Fibroblast of lung (primary cell): ENCODE results near the gene NR1D2. TPM values are rescaled to one million over a fixed set of nuclear protein-coding genes. Genes with fewer than 3 reads are reported as not detected.

Experiments
- DNase-seq, 2 donors: peaks; one replicate each; pipeline versions ENCODE4 v3.0.0 to v3.0.0-alpha.2; 2010; ENCODE audit warnings: low read depth in 2 of 2
- H2AFZ ChIP-seq: 2 replicates; pipeline ENCODE4 v1.5.1; 2012; ENCODE audit warnings: low read length, control low read depth, inconsistent platforms
- H3K27ac ChIP-seq: 2 replicates; pipeline ENCODE4 v1.5.1; 2011; ENCODE audit warnings: low read length, control low read depth; ENCODE audit not compliant: insufficient read depth
- H3K27me3 ChIP-seq: 2 replicates; pipeline ENCODE4 v1.5.1; 2011; ENCODE audit warnings: mild to moderate bottlenecking, low read length; ENCODE audit not compliant: control insufficient read depth, insufficient read depth
- H3K36me3 ChIP-seq: 2 replicates; pipeline ENCODE4 v1.5.1; 2011; ENCODE audit warnings: low read length; ENCODE audit not compliant: control insufficient read depth, insufficient read depth
- H3K4me1 ChIP-seq: 2 replicates; pipeline ENCODE4 v1.5.1; 2011; ENCODE audit warnings: low read length; ENCODE audit not compliant: control insufficient read depth, insufficient read depth; ENCODE audit errors: extremely low read depth
- H3K4me2 ChIP-seq: 2 replicates; pipeline ENCODE4 v1.5.1; 2011; ENCODE audit warnings: low read length, control low read depth; ENCODE audit not compliant: insufficient read depth; ENCODE audit errors: extremely low read depth
- H3K4me3 ChIP-seq, 4 experiments: fragments of 200-600 bp in 1 of 4; sonication (generic) in 1 of 4; replicated peaks in 1 of 4; 2 replicates each; pipeline ENCODE4 v1.5.1; 2011 to 2016; ENCODE audit warnings: low read length in 4 of 4, low read depth in 3 of 4, mild to moderate bottlenecking in 3 of 4, control low read depth in 2 of 4, inconsistent platforms in 1 of 4, mixed read lengths in 1 of 4; ENCODE audit not compliant: insufficient read depth in 1 of 4; ENCODE audit errors: control extremely low read depth in 1 of 4
- H3K79me2 ChIP-seq: 2 replicates; pipeline ENCODE4 v1.5.1; 2012; ENCODE audit warnings: mild to moderate bottlenecking, low read length, inconsistent platforms; ENCODE audit not compliant: control insufficient read depth, insufficient read depth
- H3K9ac ChIP-seq: 2 replicates; pipeline ENCODE4 v1.5.1; 2011; ENCODE audit warnings: mild to moderate bottlenecking, low read length, control low read depth; ENCODE audit not compliant: insufficient read depth
- H3K9me3 ChIP-seq: 2 replicates; pipeline ENCODE4 v1.5.1; 2012; ENCODE audit warnings: low read depth, low read length; ENCODE audit not compliant: control insufficient read depth, insufficient read depth
- H4K20me1 ChIP-seq: 2 replicates; pipeline ENCODE4 v1.5.1; 2011; ENCODE audit warnings: low read length; ENCODE audit not compliant: control insufficient read depth, insufficient read depth; ENCODE audit errors: extremely low read depth
- CTCF ChIP-seq, 2 donors: IDR thresholded peaks in 1 of 2; conservative IDR thresholded peaks in 1 of 2; 1 replicate in 1 of 2; 2 replicates in 1 of 2; pipeline ENCODE4 v1.5.1; 2011 to 2012; ENCODE audit warnings: low read length in 2 of 2, control low read depth in 1 of 2, inconsistent platforms in 1 of 2, low read depth in 1 of 2, mild to moderate bottlenecking in 1 of 2
- EZH2 ChIP-seq: IDR thresholded peaks from 2 replicates; pipeline ENCODE4 v1.5.1; 2012; ENCODE audit warnings: low read length, control low read depth, mild to moderate bottlenecking; ENCODE audit errors: missing control alignments
- polyA plus RNA-seq, 2 donors: library from polyadenylated mRNA; depleted of rRNA in 1 of 2; stranded (reverse) in 1 of 2; unstranded in 1 of 2; fragments of >200 nt; gene quantifications; 2 replicates each; pipeline ENCODE4 v1.2.1, GENCODE V29; 2011 to 2012; ENCODE audit warnings: missing spikeins in 1 of 2
- total RNA-seq: library from RNA; depleted of rRNA; stranded (reverse); fragments of >200 nt; gene quantifications from 2 replicates; pipeline ENCODE4 v1.2.1, GENCODE V29; 2014

The NR1D2 gene
- total and polyA plus RNA-seq, 2 donors (not counting 1 experiment from before 2014, with no cell fraction given): 41.5 to 85.2 TPM

DNA sequence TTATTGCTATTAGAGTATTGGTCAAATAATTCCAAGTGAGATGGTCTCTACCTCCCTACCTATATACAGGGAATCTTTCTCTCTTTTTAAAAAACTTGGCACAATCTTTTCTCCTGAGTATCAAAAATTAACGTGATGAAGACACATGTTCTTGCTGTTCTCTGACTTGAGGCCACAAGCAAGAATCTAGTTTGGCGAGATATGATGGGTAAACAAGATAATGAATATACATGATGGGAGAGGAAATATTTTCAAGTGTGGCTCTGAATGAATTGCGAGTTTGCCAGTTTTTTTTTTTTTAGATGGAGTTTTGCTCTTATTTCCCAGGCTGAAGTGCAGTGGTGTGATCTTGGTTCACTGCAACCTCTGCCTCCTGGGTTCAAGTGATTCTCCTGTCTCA lies 11.6 kb downstream of the NR1D2 start:
- Histone ChIP-seq H3K36me3 (peaks cover 1% of the 10 kb centered on the region), H3K27ac (no peak overlapping the region), H3K9ac (no peak overlapping the region), H4K20me1 (no peaks in the 10 kb centered on the region), H2AFZ (no peak overlapping the region), H3K4me1 (peaks cover 15% of the 10 kb centered on the region), H3K79me2 (peaks cover 39% of the 10 kb centered on the region), H3K4me3 (no peak overlapping the region), H3K9me3 (no peaks in the 10 kb centered on the region), H3K27me3 (no peaks in the 10 kb centered on the region), H3K4me2 (no peak overlapping the region)
- TF ChIP-seq CTCF (conservative IDR thresholded peaks at IDR 0.05 in 1 of 2, IDR thresholded peaks at IDR 0.05 in 1 of 2; ENCODE audit: low read depth in 1 of 2, low read length in 2 of 2) (no peak), EZH2 (no peak)
- DNase-seq: no peak

- peaks cover 16% of the 10 kb centered on the region for H3K4me1 ChIP-seq
- no peaks in the 10 kb centered on the region for H3K9me3 ChIP-seq
- no peaks in the 10 kb centered on the region for H3K27me3 ChIP-seq
- no peak overlapping the region for H3K4me3 ChIP-seq
- peak; percentile 88 to 94 for DNase-seq
- H3K4me2 ChIP-seq: peak overlapping the region; percentile 20
- peak overlapping the region; percentile 68 for H3K27ac ChIP-seq
- no peak overlapping the region for H3K9ac ChIP-seq
- no peak for TF ChIP-seq CTCF (conservative IDR thresholded peaks at IDR 0.05 in 1 of 2, IDR thresholded peaks at IDR 0.05 in 1 of 2; ENCODE audit: low read depth in 1 of 2, low read length in 2 of 2)
- no peak for TF ChIP-seq EZH2
- H4K20me1 ChIP-seq: no peaks in the 10 kb centered on the region
- peaks cover 21% of the 10 kb centered on the region for H3K79me2 ChIP-seq
- no peak overlapping the region for H2AFZ ChIP-seq
- H3K36me3 ChIP-seq: peaks cover 4% of the 10 kb centered on the region
Measured at GRCh38 chr3:23959135-23959900, 14.2 kb downstream of the NR1D2 start.

DNA sequence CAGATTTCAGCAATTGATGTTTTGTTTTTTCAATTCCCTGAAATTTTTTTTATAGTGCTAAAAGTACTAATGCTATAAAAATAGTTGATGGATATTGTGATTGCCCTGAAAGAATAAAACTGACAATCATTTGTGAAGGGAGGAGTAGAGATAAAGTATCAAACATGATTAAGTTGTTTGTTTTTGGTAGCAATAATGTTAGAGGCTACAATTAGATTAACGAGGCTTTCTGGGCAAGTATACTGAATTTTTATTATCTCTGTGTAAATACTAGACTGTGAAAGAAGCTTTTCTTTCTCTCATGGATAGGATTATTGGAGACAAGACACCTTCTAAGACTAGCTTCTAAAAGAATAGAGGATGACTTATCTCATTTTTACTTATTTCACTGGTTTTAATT lies 15.6 kb downstream of the NR1D2 start:
- peaks cover 4% of the 10 kb centered on the region for H3K36me3 ChIP-seq
- H3K79me2 ChIP-seq: peaks cover 15% of the 10 kb centered on the region
- no peak overlapping the region for H3K9ac ChIP-seq
- peaks cover 16% of the 10 kb centered on the region for H3K4me1 ChIP-seq
- DNase-seq: no peak
- H3K4me2 ChIP-seq: no peak overlapping the region
- H3K27ac ChIP-seq: no peak overlapping the region
- no peaks in the 10 kb centered on the region for H4K20me1 ChIP-seq
- H3K9me3 ChIP-seq: no peaks in the 10 kb centered on the region
- TF ChIP-seq CTCF (conservative IDR thresholded peaks at IDR 0.05 in 1 of 2, IDR thresholded peaks at IDR 0.05 in 1 of 2; ENCODE audit: low read depth in 1 of 2, low read length in 2 of 2): no peak
- TF ChIP-seq EZH2: no peak
- no peak overlapping the region for H2AFZ ChIP-seq
- no peak overlapping the region for H3K4me3 ChIP-seq
- no peaks in the 10 kb centered on the region for H3K27me3 ChIP-seq
